CD4-positive, alpha-beta T cell (primary cell): ENCODE measurements around the gene SCLT1. TPM values are rescaled to one million over a fixed set of nuclear protein-coding genes. Genes with fewer than 3 reads are reported as not detected.

ENCODE experiments used
- ATAC-seq: fragments of 200-7000 bp; cut with Tn5 transposase; one replicate; pipeline ENCODE4 v1.10.0; 2022; ENCODE audit warnings: mild to moderate bottlenecking; ENCODE audit not compliant: poor library complexity
- CTCF ChIA-PET: fragments of 350-600 bp; sonication (Branson Sonifier 250); formaldehyde crosslinking; loops from one replicate; lab custom pipeline; 2021; ENCODE audit warnings: antibody characterized with exemption, inconsistent platforms; lab: Charles Lee
- POLR2A ChIA-PET: fragments of 350-600 bp; sonication (Branson Sonifier 250); formaldehyde crosslinking; loops from one replicate; lab custom pipeline; 2021; ENCODE audit warnings: antibody characterized with exemption, inconsistent platforms; lab: Charles Lee
- DNase-seq, 14 experiments: peaks; one replicate each; pipeline ENCODE4 v3.0.0-alpha.2; 2013 to 2020; ENCODE audit warnings: mixed read lengths in 2 of 14
- H3K27ac ChIP-seq, 2 donors: one replicate each; pipeline versions ENCODE4 v1.5.1 to v1.7.0; 2013; ENCODE audit warnings: low read length in 2 of 2, low read depth in 1 of 2, mild to moderate bottlenecking in 1 of 2
- H3K27me3 ChIP-seq, 2 experiments: 1 replicate in 1 of 2; 2 replicates in 1 of 2; pipeline versions ENCODE4 v1.6.1 to v1.7.0; 2013; ENCODE audit warnings: low read length in 2 of 2, control low read depth in 1 of 2, mild to moderate bottlenecking in 1 of 2, moderate library complexity in 1 of 2; ENCODE audit not compliant: insufficient read depth in 2 of 2, control insufficient read depth in 1 of 2
- H3K36me3 ChIP-seq: one replicate; pipeline ENCODE4 v1.6.1; 2013; ENCODE audit warnings: low read length, control low read depth; ENCODE audit not compliant: insufficient read depth
- H3K4me1 ChIP-seq: one replicate; pipeline ENCODE4 v1.6.1; 2013; ENCODE audit warnings: low read length, control low read depth; ENCODE audit not compliant: insufficient read depth
- H3K4me3 ChIP-seq: one replicate; pipeline ENCODE4 v1.5.1; 2013; ENCODE audit warnings: mild to moderate bottlenecking, low read length, moderate library complexity
- H3K9me3 ChIP-seq, 2 experiments: 1 replicate in 1 of 2; 2 replicates in 1 of 2; pipeline versions ENCODE4 v1.6.1 to v1.7.0; 2013; ENCODE audit warnings: low read length in 2 of 2, mild to moderate bottlenecking in 2 of 2, control low read depth in 1 of 2, moderate library complexity in 1 of 2; ENCODE audit not compliant: control insufficient read depth in 1 of 2, insufficient read depth in 1 of 2
- H3K27ac Mint-ChIP-seq: one replicate; pipeline ENCODE4 v1.8.0; 2020; ENCODE audit warnings: mixed read lengths
- H3K27me3 Mint-ChIP-seq: one replicate; pipeline ENCODE4 v1.8.0; 2021; ENCODE audit warnings: mixed read lengths
- H3K36me3 Mint-ChIP-seq: one replicate; pipeline ENCODE4 v1.8.0; 2021; ENCODE audit warnings: low read depth, mixed read lengths
- H3K4me1 Mint-ChIP-seq: one replicate; pipeline ENCODE4 v1.8.0; 2021; ENCODE audit warnings: low read depth, mixed read lengths
- H3K4me3 Mint-ChIP-seq: one replicate; pipeline ENCODE4 v1.8.0; 2020; ENCODE audit warnings: mild to moderate bottlenecking, mixed read lengths
- H3K9me3 Mint-ChIP-seq: one replicate; pipeline ENCODE4 v1.8.0; 2020; ENCODE audit warnings: mixed read lengths
- CTCF ChIP-seq: fragments of 200-600 bp; IDR thresholded peaks from one replicate; pipeline ENCODE4 v1.8.0; 2022; ENCODE audit warnings: antibody characterized with exemption, mild to moderate bottlenecking
- intact Hi-C, 2 experiments: fragments of 100-400 bp; cut with DNase I in 1 of 2; cut with micrococcal nuclease in 1 of 2; formaldehyde crosslinking; loops; one replicate each; pipeline versions ENCODE4 v1.15.1 to v1.9.0; 2023 to 2025; cut with DNase I, micrococcal nuclease
- total RNA-seq, 174 experiments: library from RNA in 2 of 174; stranded (reverse) in 2 of 174; gene quantifications; one replicate each; pipeline ENCODE4 v1.2.3 and lab custom pipeline; 2021 to 2026

The SCLT1 gene
- total RNA-seq, 2 experiments from 2014 or later = 21.8 to 21.9 TPM

- TF ChIP-seq CTCF = no peak
- ATAC-seq (no peak), DNase-seq (no peak)
- Mint-ChIP-seq H3K27me3 (no peaks in the 10 kb centered on the region), H3K4me3 (no peak overlapping the region), H3K27ac (no peak overlapping the region), H3K9me3 (no peaks in the 10 kb centered on the region), H3K36me3 (peaks cover 5% of the 10 kb centered on the region), H3K4me1 (peaks cover 44% of the 10 kb centered on the region)
- no peaks in the 10 kb centered on the region for H3K27me3 ChIP-seq
- H3K4me3 ChIP-seq = peak overlapping the region; percentile 88
- CTCF ChIA-PET = no interaction called here
- H3K9me3 ChIP-seq = no peaks in the 10 kb centered on the region
- intact Hi-C loops = loop anchor here (2.0 to 10.0 kb wide), 5 partner anchors 48 to 1125 kb away; partner anchors contain the start of genes ABHD18 (in 1 of the 2), JADE1 (in 1 of the 2), MFSD8 (in 1 of the 2) and PGRMC2 (in 1 of the 2)
- H3K36me3 ChIP-seq = no peaks in the 10 kb centered on the region
- H3K4me1 ChIP-seq = peaks cover 16% of the 10 kb centered on the region
- POLR2A ChIA-PET = interaction anchor here (0.6 to 2.5 kb wide), 12 partner anchors 11 to 1127 kb away, joined by 3 to 24 read pairs (median 4); partner anchors contain the start of genes ABHD18, JADE1, LARP1B and MFSD8
- H3K27ac ChIP-seq = peak overlapping the region; percentile 92 to 97
These were observed 628 bp downstream of the SCLT1 start for GRCh38 chr4:129092631-129093190.

GRCh38 chr4:129087516-129087915 is 5.8 kb downstream of the SCLT1 start:
- Mint-ChIP-seq H3K4me3 (no peak overlapping the region), H3K36me3 (peaks cover 16% of the 10 kb centered on the region)
- POLR2A ChIA-PET = no interaction called here

GRCh38 chr4:129085472-129085871 is 7.9 kb downstream of the SCLT1 start:
- Histone ChIP-seq H3K4me3 (no peak overlapping the region), H3K27me3 (no peaks in the 10 kb centered on the region), H3K27ac (no peak overlapping the region), H3K9me3 (no peaks in the 10 kb centered on the region), H3K4me1 (peaks cover 2% of the 10 kb centered on the region), H3K36me3 (peaks cover 14% of the 10 kb centered on the region)
- Mint-ChIP-seq H3K9me3 (peaks cover 1% of the 10 kb centered on the region), H3K36me3 (peaks cover 37% of the 10 kb centered on the region), H3K27ac (no peak overlapping the region), H3K4me1 (peaks cover 38% of the 10 kb centered on the region), H3K27me3 (no peaks in the 10 kb centered on the region), H3K4me3 (no peak overlapping the region)
- CTCF ChIA-PET = no interaction called here
- TF ChIP-seq CTCF = no peak
- ATAC-seq (no peak), DNase-seq (no peak)
- POLR2A ChIA-PET = no interaction called here
- intact Hi-C loops = no loop called here

More at GRCh38 chr4:129087516-129087915, 5.8 kb downstream of the SCLT1 start:
- DNase-seq (no peak), ATAC-seq (no peak)
- no peak overlapping the region for H3K27ac ChIP-seq
- Mint-ChIP-seq H3K9me3 (no peaks in the 10 kb centered on the region), H3K4me1 (peaks cover 38% of the 10 kb centered on the region), H3K27me3 (no peaks in the 10 kb centered on the region), H3K27ac (no peak overlapping the region)
- peaks cover 14% of the 10 kb centered on the region for H3K4me1 ChIP-seq
- peaks cover 2% of the 10 kb centered on the region for H3K36me3 ChIP-seq
- H3K9me3 ChIP-seq = no peaks in the 10 kb centered on the region
- TF ChIP-seq CTCF = no peak
- intact Hi-C loops = no loop called here
- no peaks in the 10 kb centered on the region for H3K27me3 ChIP-seq
- H3K4me3 ChIP-seq = no peak overlapping the region
- CTCF ChIA-PET = no interaction called here
